ENCODE data around the gene RGS7.
"Not testable (repeated sequence)": the region's sequence is repeated elsewhere in the genome, so short reads cannot be mapped to it uniquely, and the experiment has no call there.

The RGS7 gene

GRCh38 chr1:240762471-240762987, 594.5 kb downstream of the RGS7 start:
- DNase-seq: not testable (repeated sequence)

GRCh38 chr1:240758777-240759176, 598.2 kb downstream of the RGS7 start:
- not testable (repeated sequence) for DNase-seq

DNA sequence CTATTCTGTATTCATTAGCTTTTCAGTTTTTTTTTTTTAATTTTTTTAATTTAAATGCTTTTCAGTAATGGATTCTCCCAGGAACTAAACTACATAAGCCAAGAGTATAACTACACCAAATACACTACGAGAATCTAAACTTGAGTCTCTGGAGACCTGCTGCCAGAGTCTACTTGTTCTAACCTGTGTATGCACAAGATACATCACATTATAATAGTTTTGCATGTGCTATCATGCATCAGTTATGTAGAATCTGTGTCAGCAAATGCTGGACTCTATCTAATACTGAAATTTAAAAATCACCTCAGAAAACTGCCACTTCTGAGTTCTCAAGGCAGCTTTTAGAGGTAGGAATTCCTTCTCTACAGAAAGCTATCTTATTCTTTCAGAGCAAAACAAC, 598.7 kb downstream of the RGS7 start:
- DNase-seq: no peak

DNA sequence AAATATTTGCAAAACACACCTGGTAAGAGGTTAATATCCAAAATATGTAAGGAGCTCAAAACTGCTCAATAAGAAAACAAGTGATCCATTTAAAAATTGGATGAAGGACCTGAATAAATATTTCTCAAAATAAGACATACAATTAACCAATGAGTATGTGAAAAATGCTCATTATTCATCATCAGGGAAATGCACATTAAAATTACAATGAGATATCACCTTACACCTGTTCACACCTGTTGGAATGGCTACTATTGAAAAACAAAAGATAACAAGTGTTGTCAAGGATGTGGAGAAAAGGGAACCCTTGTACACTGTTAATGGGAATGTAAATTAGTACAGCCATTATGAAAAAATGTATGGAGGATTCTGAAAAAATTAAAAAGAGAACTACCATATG, 609.1 kb downstream of the RGS7 start:
- DNase-seq: no peak

DNA sequence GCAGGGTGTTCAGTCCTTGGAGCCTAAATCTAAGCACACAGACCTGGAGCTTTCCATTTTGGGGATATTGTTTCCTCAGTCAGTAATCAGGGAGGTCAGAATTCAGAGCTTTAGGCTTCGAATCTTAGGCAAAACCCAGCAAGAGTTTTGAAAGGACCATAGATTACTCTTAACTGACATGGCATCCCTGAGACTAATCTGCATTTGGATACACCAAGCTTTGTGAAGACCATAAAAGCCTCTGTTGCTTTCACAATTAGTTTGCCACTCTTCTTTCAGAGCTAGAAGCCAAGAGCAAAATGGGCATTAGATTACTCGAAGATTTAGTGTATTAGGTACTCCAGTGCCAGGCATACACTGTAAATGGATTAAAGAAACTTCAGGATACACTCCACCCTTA, 613.3 kb downstream of the RGS7 start:
- DNase-seq: no peak

- no peak for DNase-seq
Observed at GRCh38 chr1:240739754-240740153, 617.3 kb downstream of the RGS7 start.

GRCh38 chr1:240739139-240739538, 617.9 kb downstream of the RGS7 start:
- no peak for DNase-seq

- DNase-seq: no peak
Observed at GRCh38 chr1:240737766-240738265, 619.2 kb downstream of the RGS7 start.

- no peak for DNase-seq
Observed at GRCh38 chr1:240737298-240737697, 619.7 kb downstream of the RGS7 start.

DNA sequence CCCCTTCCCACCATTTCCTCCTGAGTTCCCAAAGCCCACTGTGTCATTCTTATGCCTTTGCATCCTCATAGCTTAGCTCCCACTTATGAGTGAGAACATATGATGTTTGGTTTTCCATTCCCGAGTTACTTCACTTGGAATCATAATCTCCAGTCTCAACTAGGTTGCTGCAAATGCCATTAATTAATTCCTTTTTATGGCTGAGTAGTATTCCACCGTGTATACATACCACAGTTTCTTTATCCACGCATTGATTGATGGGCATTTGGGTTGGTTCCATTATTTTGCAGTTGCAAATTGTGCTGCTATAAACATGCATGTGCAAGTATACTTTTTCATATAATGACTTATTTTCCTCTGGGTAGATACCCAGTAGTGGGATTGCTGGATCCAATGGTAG, 622.3 kb downstream of the RGS7 start:
- not testable (repeated sequence) for DNase-seq

- no peak for DNase-seq
Observed at GRCh38 chr1:240734001-240734400, 623.0 kb downstream of the RGS7 start.

DNA sequence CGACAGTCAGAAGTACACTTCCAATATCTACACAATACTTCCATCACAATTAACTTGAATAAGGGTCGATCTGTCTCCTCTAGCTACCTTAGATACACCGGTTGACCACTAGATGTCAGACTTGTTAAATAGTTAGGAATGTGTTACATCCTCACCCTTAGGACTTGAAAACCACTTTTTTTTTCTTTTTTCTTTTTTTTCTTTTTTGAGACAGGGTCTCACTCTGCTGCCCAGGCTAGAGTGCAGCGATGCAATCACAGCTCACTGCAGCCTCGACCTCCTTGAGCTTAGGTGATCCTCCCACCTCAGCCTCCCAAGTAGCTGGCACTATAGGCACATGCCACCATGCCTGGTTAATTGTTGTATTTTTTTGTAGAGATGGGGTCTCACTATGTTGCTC, 624.6 kb downstream of the RGS7 start:
- no peak for DNase-seq
